GM12878 (cell line): Measurements from ENCODE around the gene ARHGEF16. TPM values are rescaled to one million over a fixed set of nuclear protein-coding genes. Genes with fewer than 3 reads are reported as not detected.

Experiments
- ATAC-seq: fragments of 200-7000 bp; cut with Tn5 transposase; 3 replicates; pipeline ENCODE4 v1.9.1; 2020; ENCODE audit warnings: mild to moderate bottlenecking, moderate library complexity
- BruUV-seq: library from RNA; stranded (reverse); fragments of 400-500 nt; replicated peaks from 2 replicates; lab custom pipeline; 2021; lab: Mats Ljungman, UMichigan
- CTCF ChIA-PET: fragments of 300-600 bp; sonication (Branson Sonifier 250); formaldehyde crosslinking; extraction: SDS; loops from one replicate; lab custom pipeline; 2021; ENCODE audit warnings: inconsistent platforms; lab: Yijun Ruan, JAX
- POLR2A ChIA-PET: fragments of 350-600 bp; formaldehyde crosslinking; extraction: SDS; loops from one replicate; lab custom pipeline; 2021; ENCODE audit warnings: inconsistent platforms; lab: Charles Lee
- RAD21 ChIA-PET: fragments of 300-600 bp; sonication (Branson Sonifier 250); formaldehyde crosslinking; loops from one replicate; lab custom pipeline; 2023; ENCODE audit warnings: antibody characterized with exemption; ENCODE audit not compliant: unreplicated experiment; lab: Charles Lee
- SMC1A ChIA-PET: fragments of 300-600 bp; sonication (Branson Sonifier 250); formaldehyde crosslinking; loops from one replicate; lab custom pipeline; 2023; ENCODE audit not compliant: unreplicated experiment, uncharacterized antibody; lab: Charles Lee
- DNase-seq: peaks from one replicate; pipeline ENCODE4 v3.0.0-alpha.2; 2011; ENCODE audit warnings: low read depth, low spot score
- FAIRE-seq: peaks from 3 replicates; lab custom pipeline; 2011; peaks lifted over from hg19 to GRCh38; lab: Jason Lieb, UNC
- H2AFZ ChIP-seq: 2 replicates; pipeline ENCODE4 v1.6.0; 2011; ENCODE audit warnings: low read depth, low read length, control low read depth; ENCODE audit not compliant: control insufficient read depth
- H3K27ac ChIP-seq: 2 replicates; pipeline ENCODE4 v1.5.1; 2011; ENCODE audit warnings: control low read depth; ENCODE audit not compliant: control insufficient read depth, insufficient read depth
- H3K27me3 ChIP-seq, 2 experiments: replicated peaks in 1 of 2; 2 replicates each; pipeline versions ENCODE4 v1.6.0 to v1.6.1; 2011; ENCODE audit warnings: low read length in 1 of 2; ENCODE audit not compliant: control insufficient read depth in 2 of 2, insufficient read depth in 2 of 2
- H3K36me3 ChIP-seq, 2 experiments: 2 replicates each; pipeline ENCODE4 v1.5.1; 2011; ENCODE audit warnings: low read length in 1 of 2; ENCODE audit not compliant: control insufficient read depth in 2 of 2, insufficient read depth in 2 of 2
- H3K4me1 ChIP-seq: 2 replicates; pipeline ENCODE4 v1.6.1; 2011; ENCODE audit warnings: mild to moderate bottlenecking, low read length, moderate library complexity, mixed read lengths; ENCODE audit not compliant: control insufficient read depth, insufficient read depth
- H3K4me2 ChIP-seq: 2 replicates; pipeline ENCODE4 v1.6.0; 2011; ENCODE audit warnings: control low read depth; ENCODE audit not compliant: control insufficient read depth, insufficient read depth
- H3K4me3 ChIP-seq: fragments of 200-600 bp; sonication (generic); 2 replicates; pipeline ENCODE4 v1.5.1; 2016
- H3K79me2 ChIP-seq: 2 replicates; pipeline ENCODE4 v1.6.0; 2011; ENCODE audit warnings: low read length; ENCODE audit not compliant: control insufficient read depth, insufficient read depth
- H3K9ac ChIP-seq: 2 replicates; pipeline ENCODE4 v1.8.0; 2011; ENCODE audit warnings: low read length, control low read depth, mixed read lengths; ENCODE audit not compliant: control insufficient read depth, insufficient read depth
- H3K9me3 ChIP-seq: replicated peaks from 3 replicates; pipeline ENCODE4 v1.5.1; 2011; ENCODE audit warnings: mild to moderate bottlenecking, low read length; ENCODE audit not compliant: control insufficient read depth, insufficient read depth
- H4K20me1 ChIP-seq: 2 replicates; pipeline ENCODE4 v1.6.0; 2011; ENCODE audit not compliant: control insufficient read depth, insufficient read depth
- CTCF ChIP-seq, 3 experiments: IDR thresholded peaks in 2 of 3; conservative IDR thresholded peaks in 1 of 3; 2 replicates each; pipeline ENCODE4 v1.5.1; 2011; ENCODE audit warnings: low read depth in 3 of 3, low read length in 3 of 3, mild to moderate bottlenecking in 3 of 3, control low read depth in 2 of 3, moderate library complexity in 2 of 3, inconsistent platforms in 1 of 3, mixed read lengths in 1 of 3; ENCODE audit not compliant: control insufficient read depth in 2 of 3, insufficient read depth in 1 of 3; ENCODE audit errors: extremely low read depth in 1 of 3
- IRF3 ChIP-seq: fragments of 450-650 bp; IDR thresholded peaks from 2 replicates; pipeline ENCODE4 v1.6.1; 2014; ENCODE audit warnings: mild to moderate bottlenecking
- MTA3 ChIP-seq: IDR thresholded peaks from 2 replicates; pipeline ENCODE4 v1.6.1; 2012; ENCODE audit warnings: low read length, inconsistent platforms, borderline replicate concordance
- NR2C1 ChIP-seq: fragments of 450-650 bp; IDR thresholded peaks from 2 replicates; pipeline ENCODE4 v1.6.1; 2017; ENCODE audit warnings: antibody characterized with exemption, mild to moderate bottlenecking, moderate library complexity
- ZBTB33 ChIP-seq: fragments of 450-650 bp; IDR thresholded peaks from 2 replicates; pipeline ENCODE4 v1.6.1; 2017; ENCODE audit warnings: mild to moderate bottlenecking
- WGBS: methylation state at CpG from one replicate; pipeline ENCODE4 v1.1.6; 2016; ENCODE audit warnings: low lambda C conversion rate; ENCODE audit not compliant: insufficient replicate concordance, insufficient coverage; ENCODE audit errors: missing lambda C conversion rate; 5-methylcytosine and 5-hydroxymethylcytosine counted together
- in situ Hi-C: fragments of 300-500 bp; cut with MboI; formaldehyde crosslinking; loops from 9 replicates; pipeline ENCODE4 v1.14.3; 2018; ENCODE audit warnings: mixed read lengths
- intact Hi-C: fragments of 100-400 bp; cut with micrococcal nuclease; formaldehyde crosslinking; loops from one replicate; pipeline ENCODE4 v1.14.2; 2022; ENCODE audit not compliant: unreplicated experiment
- polyA plus RNA-seq, 11 experiments: library from polyadenylated mRNA; depleted of rRNA in 4 of 11; unstranded in 6 of 11; stranded (reverse) in 5 of 11; fragments of >200 nt; fragmentation: Nextera tagmentation in 4 of 11; fragmentation: Illumina TruSeq in 1 of 11; extraction: Ambion mirVana in 4 of 11; extraction: Trizol in 1 of 11; gene quantifications; 1 replicate in 1 of 11; 2 replicates in 10 of 11; pipeline versions ENCODE4 v1.2.1 to v1.2.3, GENCODE V29; 2011 to 2016; ENCODE audit warnings: inconsistent platforms in 2 of 11, missing spikeins in 2 of 11, low read depth in 1 of 11
- total RNA-seq, 4 experiments: library from RNA; depleted of rRNA in 3 of 4; stranded (reverse); fragments of >200 nt in 3 of 4; fragmentation: Illumina TruSeq in 1 of 4; extraction: Trizol in 1 of 4; gene quantifications; 2 replicates each; pipeline versions ENCODE4 v1.2.1 to v1.2.3, GENCODE V29; 2013 to 2021
- TF ChIP-seq, protein P1 (sequence below): fragments of 450-650 bp; IDR thresholded peaks from 2 replicates; pipeline ENCODE4 v1.6.1; 2017; ENCODE audit warnings: mild to moderate bottlenecking, moderate library complexity
- TF ChIP-seq, protein P2 (sequence below): IDR thresholded peaks from 2 replicates; pipeline ENCODE4 v1.6.1; 2011; ENCODE audit warnings: low read depth, mild to moderate bottlenecking, low read length, moderate library complexity, borderline replicate concordance; ENCODE audit errors: extremely low read depth

The ARHGEF16 gene
- total and polyA plus RNA-seq, 10 of the 15 experiments (the other 5 are each of a cell fraction or from before 2014, with no cell fraction given) = not detected

- TF ChIP-seq, protein P1, sequence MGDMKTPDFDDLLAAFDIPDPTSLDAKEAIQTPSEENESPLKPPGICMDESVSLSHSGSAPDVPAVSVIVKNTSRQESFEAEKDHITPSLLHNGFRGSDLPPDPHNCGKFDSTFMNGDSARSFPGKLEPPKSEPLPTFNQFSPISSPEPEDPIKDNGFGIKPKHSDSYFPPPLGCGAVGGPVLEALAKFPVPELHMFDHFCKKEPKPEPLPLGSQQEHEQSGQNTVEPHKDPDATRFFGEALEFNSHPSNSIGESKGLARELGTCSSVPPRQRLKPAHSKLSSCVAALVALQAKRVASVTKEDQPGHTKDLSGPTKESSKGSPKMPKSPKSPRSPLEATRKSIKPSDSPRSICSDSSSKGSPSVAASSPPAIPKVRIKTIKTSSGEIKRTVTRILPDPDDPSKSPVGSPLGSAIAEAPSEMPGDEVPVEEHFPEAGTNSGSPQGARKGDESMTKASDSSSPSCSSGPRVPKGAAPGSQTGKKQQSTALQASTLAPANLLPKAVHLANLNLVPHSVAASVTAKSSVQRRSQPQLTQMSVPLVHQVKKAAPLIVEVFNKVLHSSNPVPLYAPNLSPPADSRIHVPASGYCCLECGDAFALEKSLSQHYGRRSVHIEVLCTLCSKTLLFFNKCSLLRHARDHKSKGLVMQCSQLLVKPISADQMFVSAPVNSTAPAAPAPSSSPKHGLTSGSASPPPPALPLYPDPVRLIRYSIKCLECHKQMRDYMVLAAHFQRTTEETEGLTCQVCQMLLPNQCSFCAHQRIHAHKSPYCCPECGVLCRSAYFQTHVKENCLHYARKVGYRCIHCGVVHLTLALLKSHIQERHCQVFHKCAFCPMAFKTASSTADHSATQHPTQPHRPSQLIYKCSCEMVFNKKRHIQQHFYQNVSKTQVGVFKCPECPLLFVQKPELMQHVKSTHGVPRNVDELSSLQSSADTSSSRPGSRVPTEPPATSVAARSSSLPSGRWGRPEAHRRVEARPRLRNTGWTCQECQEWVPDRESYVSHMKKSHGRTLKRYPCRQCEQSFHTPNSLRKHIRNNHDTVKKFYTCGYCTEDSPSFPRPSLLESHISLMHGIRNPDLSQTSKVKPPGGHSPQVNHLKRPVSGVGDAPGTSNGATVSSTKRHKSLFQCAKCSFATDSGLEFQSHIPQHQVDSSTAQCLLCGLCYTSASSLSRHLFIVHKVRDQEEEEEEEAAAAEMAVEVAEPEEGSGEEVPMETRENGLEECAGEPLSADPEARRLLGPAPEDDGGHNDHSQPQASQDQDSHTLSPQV = no peak
Observed at GRCh38 chr1:3430820-3431219, 23.6 kb upstream of the ARHGEF16 start (continued).

GRCh38 chr1:3431266-3431665, 23.2 kb upstream of the ARHGEF16 start:
- CTCF ChIA-PET = no interaction called here
- Histone ChIP-seq H3K79me2 (no peaks in the 10 kb centered on the region), H3K4me2 (no peak overlapping the region), H4K20me1 (no peaks in the 10 kb centered on the region), H3K9me3 (no peaks in the 10 kb centered on the region), H3K4me3 (no peak overlapping the region), H2AFZ (no peak overlapping the region), H3K36me3 (no peaks in the 10 kb centered on the region), H3K27me3 (no peaks in the 10 kb centered on the region), H3K4me1 (no peaks in the 10 kb centered on the region), H3K27ac (no peak overlapping the region), H3K9ac (no peak overlapping the region)
- in situ Hi-C loops (loop anchor here (10.0 kb wide), 1 partner anchor 56 kb away; no protein-coding TSS in a partner anchor), intact Hi-C loops (no loop called here)
- ATAC-seq (peak; percentile 62; the same call in 2 of the 3 replicates), FAIRE-seq (no peak), DNase-seq (no peak)
- WGBS = 23% methylated on average over 11 of the region's 12 CpGs
- SMC1A ChIA-PET = no interaction called here
- BruUV-seq = no TSS peak
- RAD21 ChIA-PET = no interaction called here
- TF ChIP-seq, protein P2, sequence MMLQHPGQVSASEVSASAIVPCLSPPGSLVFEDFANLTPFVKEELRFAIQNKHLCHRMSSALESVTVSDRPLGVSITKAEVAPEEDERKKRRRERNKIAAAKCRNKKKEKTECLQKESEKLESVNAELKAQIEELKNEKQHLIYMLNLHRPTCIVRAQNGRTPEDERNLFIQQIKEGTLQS = no peak
- TF ChIP-seq IRF3 (no peak), CTCF (IDR thresholded peaks at IDR 0.05 in 2 of 3, conservative IDR thresholded peaks at IDR 0.05 in 1 of 3; ENCODE audit: control insufficient read depth in 2 of 3, extremely low read depth in 1 of 3, insufficient read depth in 1 of 3, low read depth in 3 of 3, low read length in 3 of 3) (peak in 1 of 3 experiments; percentile 24; a peak in 1 of 6 replicates), MTA3 (no peak), NR2C1 (no peak), ZBTB33 (no peak)
- POLR2A ChIA-PET = no interaction called here
